Measurements from ENCODE around the gene BACE1-AS. TPM values are rescaled to one million over a fixed set of nuclear protein-coding genes. Genes with fewer than 3 reads are reported as not detected.

The BACE1-AS gene
- total and polyA plus RNA-seq, 2 of the 8 experiments (the other 6 are each of a cell fraction or from before 2014, with no cell fraction given), result 14.9 to 17.4 TPM

GRCh38 chr11:117271208-117271607 lies 19.9 kb upstream of the BACE1-AS start (continued):
- no peak for TF ChIP-seq CHD7 (IDR thresholded peaks at IDR 0.05; ENCODE audit: insufficient replicate concordance, low read length)
- no peak for TF ChIP-seq HDAC6 (IDR thresholded peaks at IDR 0.05; ENCODE audit: low read depth, low read length)
- TF ChIP-seq HDAC2 (IDR thresholded peaks at IDR 0.05; ENCODE audit: borderline replicate concordance in 1 of 2, low read depth in 2 of 2, low read length in 2 of 2), result no peak
- TF ChIP-seq SRF (IDR thresholded peaks at IDR 0.05; ENCODE audit: low read depth, low read length), result no peak
- TF ChIP-seq SP1 (IDR thresholded peaks at IDR 0.05; ENCODE audit: low read depth, low read length), result no peak
- TF ChIP-seq GABPA (IDR thresholded peaks at IDR 0.05; ENCODE audit: borderline replicate concordance, insufficient read depth, low read length), result no peak
- no peak for TF ChIP-seq CTCF (IDR thresholded peaks at IDR 0.05; ENCODE audit: control extremely low read depth in 1 of 3, insufficient read depth in 1 of 3, low read depth in 1 of 3, low read length in 3 of 3)
